ENCODE results near the gene UBP1.

DNA sequence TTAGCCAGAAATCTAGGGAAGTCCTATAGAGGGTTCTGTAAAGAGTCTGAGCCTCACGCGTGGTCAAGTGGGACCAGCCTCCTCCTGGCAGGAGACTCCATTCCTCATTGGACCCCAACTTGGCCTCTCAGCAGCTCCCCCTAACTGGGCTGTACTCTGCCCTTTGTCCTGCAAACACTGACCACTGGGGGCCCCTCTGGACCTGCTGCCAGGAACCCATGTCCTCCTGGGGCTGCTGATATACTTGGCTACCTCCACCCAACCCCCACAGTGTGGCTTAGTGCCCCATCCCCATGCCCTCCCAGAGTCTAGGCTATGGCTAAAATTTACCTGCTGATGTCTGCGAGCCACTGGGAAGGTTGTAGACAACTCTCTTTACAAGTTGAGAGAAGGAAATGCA lies 62.7 kb downstream of the UBP1 start:
- TF ChIP-seq, protein P1, sequence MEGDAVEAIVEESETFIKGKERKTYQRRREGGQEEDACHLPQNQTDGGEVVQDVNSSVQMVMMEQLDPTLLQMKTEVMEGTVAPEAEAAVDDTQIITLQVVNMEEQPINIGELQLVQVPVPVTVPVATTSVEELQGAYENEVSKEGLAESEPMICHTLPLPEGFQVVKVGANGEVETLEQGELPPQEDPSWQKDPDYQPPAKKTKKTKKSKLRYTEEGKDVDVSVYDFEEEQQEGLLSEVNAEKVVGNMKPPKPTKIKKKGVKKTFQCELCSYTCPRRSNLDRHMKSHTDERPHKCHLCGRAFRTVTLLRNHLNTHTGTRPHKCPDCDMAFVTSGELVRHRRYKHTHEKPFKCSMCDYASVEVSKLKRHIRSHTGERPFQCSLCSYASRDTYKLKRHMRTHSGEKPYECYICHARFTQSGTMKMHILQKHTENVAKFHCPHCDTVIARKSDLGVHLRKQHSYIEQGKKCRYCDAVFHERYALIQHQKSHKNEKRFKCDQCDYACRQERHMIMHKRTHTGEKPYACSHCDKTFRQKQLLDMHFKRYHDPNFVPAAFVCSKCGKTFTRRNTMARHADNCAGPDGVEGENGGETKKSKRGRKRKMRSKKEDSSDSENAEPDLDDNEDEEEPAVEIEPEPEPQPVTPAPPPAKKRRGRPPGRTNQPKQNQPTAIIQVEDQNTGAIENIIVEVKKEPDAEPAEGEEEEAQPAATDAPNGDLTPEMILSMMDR (IDR thresholded peaks at IDR 0.05): no peak
- no peak for TF ChIP-seq POLR2A (IDR thresholded peaks at IDR 0.05)
